Activated CD8-positive, alpha-beta memory T cell treated with anti-CD3 and anti-CD28 coated beads, Interleukin-2, amount 10 ng/mL, durations not matched to agents 7 days and 5 days (primary cell): Measurements from ENCODE around the gene SLC44A5. TPM values are rescaled to one million over a fixed set of nuclear protein-coding genes. Genes with fewer than 3 reads are reported as not detected.

ENCODE experiments used
- ATAC-seq: fragments of 150-1000 bp; cut with Tn5 transposase; one replicate; pipeline ENCODE4 v1.10.0; 2021; ENCODE audit warnings: moderate library complexity
- CTCF ChIA-PET: fragments of 350-600 bp; sonication (Branson Sonifier 250); formaldehyde crosslinking; loops from one replicate; lab custom pipeline; 2021; ENCODE audit warnings: antibody characterized with exemption; lab: Charles Lee
- DNase-seq: peaks from one replicate; pipeline ENCODE4 v3.0.0-alpha.2; 2020
- H3K27ac Mint-ChIP-seq: one replicate; pipeline ENCODE4 v1.8.0; 2021; ENCODE audit warnings: mild to moderate bottlenecking, mixed read lengths
- H3K27me3 Mint-ChIP-seq: one replicate; pipeline ENCODE4 v1.8.0; 2021; ENCODE audit warnings: mixed read lengths
- H3K36me3 Mint-ChIP-seq: one replicate; pipeline ENCODE4 v1.8.0; 2021; ENCODE audit warnings: mild to moderate bottlenecking, mixed read lengths
- H3K4me1 Mint-ChIP-seq: one replicate; pipeline ENCODE4 v1.8.0; 2021; ENCODE audit warnings: mixed read lengths
- H3K4me3 Mint-ChIP-seq: one replicate; pipeline ENCODE4 v1.8.0; 2021; ENCODE audit warnings: mild to moderate bottlenecking, moderate library complexity, mixed read lengths
- H3K9me3 Mint-ChIP-seq: one replicate; pipeline ENCODE4 v1.8.0; 2022; ENCODE audit warnings: low read depth, mixed read lengths
- total RNA-seq, 2 experiments: library from RNA; stranded (reverse); gene quantifications; one replicate each; pipeline ENCODE4 v1.2.3, GENCODE V29; 2021

The SLC44A5 gene
- total RNA-seq, 2 experiments from 2014 or later = 0.23 to 0.40 TPM

GRCh38 chr1:75575837-75576236, 35.1 kb downstream of the SLC44A5 start:
- Mint-ChIP-seq H3K27ac (no peak overlapping the region), H3K9me3 (no peaks in the 10 kb centered on the region), H3K36me3 (no peaks in the 10 kb centered on the region), H3K4me1 (no peaks in the 10 kb centered on the region), H3K27me3 (no peaks in the 10 kb centered on the region), H3K4me3 (no peak overlapping the region)
- ATAC-seq (no peak), DNase-seq (no peak)
- CTCF ChIA-PET = no interaction called here

DNA sequence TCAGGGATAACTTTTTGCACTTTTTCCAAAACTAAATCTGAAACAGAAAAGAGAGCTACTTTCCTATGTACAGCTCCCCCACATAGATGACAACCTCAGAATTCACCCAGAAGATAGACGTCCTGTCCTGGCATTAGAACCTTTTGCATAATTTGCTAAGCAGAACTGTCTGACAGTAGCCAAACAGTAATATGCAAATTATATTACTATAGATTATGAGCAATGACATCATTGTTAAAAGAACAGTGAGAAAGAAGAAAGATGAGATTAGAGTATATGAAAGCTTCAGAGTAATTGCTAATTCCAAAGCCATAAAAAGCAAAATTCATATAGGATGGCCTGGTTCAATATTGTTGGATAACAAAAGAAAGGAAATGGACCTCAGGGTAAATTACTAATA, 43.7 kb downstream of the SLC44A5 start:
- no peaks in the 10 kb centered on the region for H3K4me1 Mint-ChIP-seq
- no peak overlapping the region for H3K27ac Mint-ChIP-seq
- CTCF ChIA-PET = no interaction called here
- H3K27me3 Mint-ChIP-seq = no peaks in the 10 kb centered on the region
- no peak overlapping the region for H3K4me3 Mint-ChIP-seq
- H3K36me3 Mint-ChIP-seq = no peaks in the 10 kb centered on the region
- H3K9me3 Mint-ChIP-seq = no peaks in the 10 kb centered on the region
- ATAC-seq = no peak
- DNase-seq = no peak

GRCh38 chr1:75559800-75560199, 51.1 kb downstream of the SLC44A5 start:
- CTCF ChIA-PET = no interaction called here
- no peak for DNase-seq
- no peaks in the 10 kb centered on the region for H3K36me3 Mint-ChIP-seq
- H3K4me3 Mint-ChIP-seq = no peak overlapping the region
- no peaks in the 10 kb centered on the region for H3K9me3 Mint-ChIP-seq
- ATAC-seq = no peak
- H3K27me3 Mint-ChIP-seq = no peaks in the 10 kb centered on the region
- H3K27ac Mint-ChIP-seq = no peak overlapping the region
- H3K4me1 Mint-ChIP-seq = no peaks in the 10 kb centered on the region

GRCh38 chr1:75559136-75559535, 51.8 kb downstream of the SLC44A5 start:
- Mint-ChIP-seq H3K4me3 (no peak overlapping the region), H3K4me1 (no peaks in the 10 kb centered on the region), H3K27me3 (no peaks in the 10 kb centered on the region), H3K27ac (no peak overlapping the region), H3K36me3 (no peaks in the 10 kb centered on the region), H3K9me3 (no peaks in the 10 kb centered on the region)
- ATAC-seq (no peak), DNase-seq (no peak)
- CTCF ChIA-PET = no interaction called here

- DNase-seq (no peak), ATAC-seq (no peak)
- Mint-ChIP-seq H3K9me3 (no peaks in the 10 kb centered on the region), H3K4me3 (no peak overlapping the region), H3K27me3 (no peaks in the 10 kb centered on the region), H3K27ac (no peak overlapping the region), H3K4me1 (no peaks in the 10 kb centered on the region), H3K36me3 (no peaks in the 10 kb centered on the region)
- CTCF ChIA-PET = no interaction called here
Measured at GRCh38 chr1:75554870-75555269, 56.0 kb downstream of the SLC44A5 start.

- H3K36me3 Mint-ChIP-seq = no peaks in the 10 kb centered on the region
- H3K9me3 Mint-ChIP-seq = no peaks in the 10 kb centered on the region
- DNase-seq (no peak), ATAC-seq (no peak)
- CTCF ChIA-PET = no interaction called here
- H3K27ac Mint-ChIP-seq = no peak overlapping the region
- H3K4me3 Mint-ChIP-seq = no peak overlapping the region
- no peaks in the 10 kb centered on the region for H3K27me3 Mint-ChIP-seq
- no peaks in the 10 kb centered on the region for H3K4me1 Mint-ChIP-seq
Measured at GRCh38 chr1:75554181-75554580, 56.7 kb downstream of the SLC44A5 start.

- H3K27me3 Mint-ChIP-seq = no peaks in the 10 kb centered on the region
- H3K27ac Mint-ChIP-seq = no peak overlapping the region
- H3K4me1 Mint-ChIP-seq = no peaks in the 10 kb centered on the region
- H3K4me3 Mint-ChIP-seq = no peak overlapping the region
- no peaks in the 10 kb centered on the region for H3K36me3 Mint-ChIP-seq
- DNase-seq (no peak), ATAC-seq (no peak)
- H3K9me3 Mint-ChIP-seq = no peaks in the 10 kb centered on the region
- CTCF ChIA-PET = no interaction called here
Measured at GRCh38 chr1:75550559-75550958, 60.4 kb downstream of the SLC44A5 start.

- H3K9me3 Mint-ChIP-seq = no peaks in the 10 kb centered on the region
- no peak overlapping the region for H3K4me3 Mint-ChIP-seq
- no peak for DNase-seq
- no peak overlapping the region for H3K27ac Mint-ChIP-seq
- H3K36me3 Mint-ChIP-seq = no peaks in the 10 kb centered on the region
- H3K27me3 Mint-ChIP-seq = no peaks in the 10 kb centered on the region
- CTCF ChIA-PET = no interaction called here
- ATAC-seq = no peak
- H3K4me1 Mint-ChIP-seq = no peaks in the 10 kb centered on the region
Measured at GRCh38 chr1:75548721-75549480, 62.0 kb downstream of the SLC44A5 start.

- Mint-ChIP-seq H3K9me3 (no peaks in the 10 kb centered on the region), H3K4me3 (no peak overlapping the region), H3K4me1 (no peaks in the 10 kb centered on the region), H3K27ac (no peak overlapping the region), H3K36me3 (no peaks in the 10 kb centered on the region), H3K27me3 (no peaks in the 10 kb centered on the region)
- ATAC-seq (no peak), DNase-seq (no peak)
- CTCF ChIA-PET = no interaction called here
Measured at GRCh38 chr1:75543705-75544104, 67.2 kb downstream of the SLC44A5 start.

GRCh38 chr1:75542818-75543570, 67.9 kb downstream of the SLC44A5 start:
- CTCF ChIA-PET = no interaction called here
- H3K27ac Mint-ChIP-seq = no peak overlapping the region
- no peaks in the 10 kb centered on the region for H3K27me3 Mint-ChIP-seq
- no peaks in the 10 kb centered on the region for H3K9me3 Mint-ChIP-seq
- no peak overlapping the region for H3K4me3 Mint-ChIP-seq
- H3K36me3 Mint-ChIP-seq = no peaks in the 10 kb centered on the region
- DNase-seq = no peak
- no peak for ATAC-seq
- no peaks in the 10 kb centered on the region for H3K4me1 Mint-ChIP-seq

GRCh38 chr1:75539230-75540116, 71.4 kb downstream of the SLC44A5 start:
- DNase-seq (no peak), ATAC-seq (no peak)
- no peak overlapping the region for H3K4me3 Mint-ChIP-seq
- CTCF ChIA-PET = no interaction called here
- no peaks in the 10 kb centered on the region for H3K4me1 Mint-ChIP-seq
- no peaks in the 10 kb centered on the region for H3K27me3 Mint-ChIP-seq
- H3K9me3 Mint-ChIP-seq = no peaks in the 10 kb centered on the region
- no peaks in the 10 kb centered on the region for H3K36me3 Mint-ChIP-seq
- no peak overlapping the region for H3K27ac Mint-ChIP-seq

DNA sequence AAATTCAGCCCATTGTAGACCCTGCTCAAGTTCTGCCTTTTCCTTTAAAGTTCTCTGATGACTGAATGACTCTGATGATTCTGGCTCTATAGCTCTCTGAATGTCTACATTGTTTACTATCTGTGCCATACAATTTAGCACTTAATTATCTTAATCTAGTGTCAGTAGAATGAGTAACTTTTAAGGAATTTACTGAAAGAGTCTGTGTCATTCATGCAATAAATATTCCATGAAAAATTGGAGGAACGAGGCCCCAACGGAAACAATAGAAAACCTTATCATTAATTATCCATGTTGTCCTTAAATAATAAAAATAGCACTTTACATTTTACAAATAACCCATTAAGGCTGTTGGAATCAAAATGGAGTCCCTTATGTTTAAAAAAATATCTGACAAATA, 77.8 kb downstream of the SLC44A5 start:
- Mint-ChIP-seq H3K4me1 (no peaks in the 10 kb centered on the region), H3K36me3 (no peaks in the 10 kb centered on the region), H3K4me3 (no peak overlapping the region), H3K27me3 (no peaks in the 10 kb centered on the region), H3K27ac (no peak overlapping the region), H3K9me3 (no peaks in the 10 kb centered on the region)
- no peak for ATAC-seq
- DNase-seq = no peak
- CTCF ChIA-PET = no interaction called here

DNA sequence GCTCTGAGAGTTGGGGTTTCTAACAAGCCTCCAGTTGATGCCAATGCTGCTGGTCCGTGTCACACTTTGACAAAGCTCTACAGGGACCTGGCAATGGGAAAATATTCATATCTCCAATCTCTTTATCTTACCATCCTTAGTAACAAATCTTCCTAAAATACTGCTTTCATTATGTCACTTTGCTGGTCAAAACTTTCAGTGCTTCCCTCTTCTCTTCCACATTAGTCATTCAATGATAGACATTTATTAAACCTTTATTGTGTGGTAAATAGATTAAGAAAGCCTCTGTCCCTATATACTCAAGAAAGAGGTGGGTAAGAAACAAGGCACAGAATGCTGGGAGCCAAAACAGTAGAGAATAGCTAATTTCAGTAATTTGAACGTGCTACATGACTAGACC, 79.3 kb downstream of the SLC44A5 start:
- CTCF ChIA-PET = no interaction called here
- no peak for ATAC-seq

More for the DNA sequence above, 79.3 kb downstream of the SLC44A5 start:
- Mint-ChIP-seq H3K27ac (no peak overlapping the region), H3K4me3 (no peak overlapping the region), H3K9me3 (no peaks in the 10 kb centered on the region), H3K4me1 (no peaks in the 10 kb centered on the region), H3K27me3 (no peaks in the 10 kb centered on the region), H3K36me3 (no peaks in the 10 kb centered on the region)
- no peak for DNase-seq
